K562 (cell line): ENCODE data around the gene MTA2. TPM values are rescaled to one million over a fixed set of nuclear protein-coding genes. Genes with fewer than 3 reads are reported as not detected.

ENCODE experiments used
- CBFB ChIP-seq: sonication (generic); formaldehyde crosslinking; IDR thresholded peaks from 2 replicates; pipeline ENCODE4 v1.4.0; 2020; ENCODE audit warnings: mild to moderate bottlenecking, missing genetic modification reagents
- CHD2 ChIP-seq: IDR thresholded peaks from 2 replicates; pipeline ENCODE4 v1.6.1; 2011; ENCODE audit warnings: low read depth, low read length
- FIP1L1 ChIP-seq: fragments of 200-400 bp; formaldehyde crosslinking; IDR thresholded peaks from 2 replicates; pipeline ENCODE4 v1.6.1; 2018; ENCODE audit warnings: mild to moderate bottlenecking, low read depth, low read length; ENCODE audit not compliant: poor library complexity, severe bottlenecking
- FOXA1 ChIP-seq: fragments of 450-650 bp; IDR thresholded peaks from 2 replicates; pipeline ENCODE4 v1.6.1; 2016; ENCODE audit warnings: mild to moderate bottlenecking, borderline replicate concordance
- FOXK1 ChIP-seq: sonication (generic); formaldehyde crosslinking; IDR thresholded peaks from 2 replicates; pipeline ENCODE4 v1.8.0; 2022; ENCODE audit warnings: missing genetic modification reagents, mild to moderate bottlenecking, borderline replicate concordance
- HBP1 ChIP-seq: fragments of 450-650 bp; formaldehyde crosslinking; IDR thresholded peaks from 2 replicates; pipeline ENCODE4 v1.4.0; 2022; ENCODE audit warnings: missing genetic modification characterization
- HOMEZ ChIP-seq: fragments of 250-450 bp; sonication (Bioruptor Pico); IDR thresholded peaks from 2 replicates; pipeline ENCODE4 v1.4.0; 2020; ENCODE audit warnings: mild to moderate bottlenecking, moderate library complexity
- L3MBTL2 ChIP-seq: fragments of 450-650 bp; IDR thresholded peaks from 2 replicates; pipeline ENCODE4 v1.6.1; 2016; ENCODE audit warnings: mild to moderate bottlenecking, moderate library complexity
- MED1 ChIP-seq: sonication (generic); formaldehyde crosslinking; IDR thresholded peaks from 2 replicates; pipeline ENCODE4 v1.8.1; 2023; ENCODE audit warnings: missing genetic modification reagents, borderline replicate concordance
- SMC3 ChIP-seq: conservative IDR thresholded peaks from 2 replicates; pipeline ENCODE4 v1.6.1; 2011; ENCODE audit warnings: low read depth, low read length, improper control_type of control experiment; ENCODE audit not compliant: insufficient read depth
- TEAD1 ChIP-seq, 2 experiments: fragments of 450-650 bp in 1 of 2; sonication (generic) in 1 of 2; formaldehyde crosslinking; IDR thresholded peaks; 2 replicates each; pipeline versions ENCODE4 v1.4.0 to v1.8.0; 2020 to 2022; ENCODE audit warnings: mild to moderate bottlenecking in 2 of 2, missing genetic modification reagents in 1 of 2
- ZBTB40 ChIP-seq, 2 experiments: fragments of 450-650 bp in 1 of 2; sonication (generic) in 1 of 2; formaldehyde crosslinking in 1 of 2; IDR thresholded peaks; 2 replicates each; pipeline versions ENCODE4 v1.7.1 to v1.9.0; 2016 to 2022; ENCODE audit warnings: inconsistent platforms in 1 of 2, mild to moderate bottlenecking in 1 of 2, missing genetic modification reagents in 1 of 2
- ZNF324 ChIP-seq: fragments of 250-450 bp; sonication (Bioruptor Pico); IDR thresholded peaks from 2 replicates; pipeline ENCODE4 v1.4.0; 2020; ENCODE audit warnings: mild to moderate bottlenecking
- ZNF561 ChIP-seq: fragments of 450-650 bp; formaldehyde crosslinking; conservative IDR thresholded peaks from 2 replicates; pipeline ENCODE4 v1.4.0; 2020; ENCODE audit warnings: mild to moderate bottlenecking, moderate library complexity
- ZNF766 ChIP-seq: fragments of 200-800 bp; sonication (Bioruptor generic); conservative IDR thresholded peaks from 2 replicates; pipeline ENCODE4 v1.6.1; 2016; ENCODE audit warnings: missing genetic modification characterization, missing compliant biosample characterization
- polyA plus RNA-seq, 8 experiments: library from polyadenylated mRNA; depleted of rRNA in 4 of 8; stranded (reverse) in 5 of 8; unstranded in 3 of 8; fragments of >200 nt; fragmentation: Nextera tagmentation in 2 of 8; fragmentation: Illumina TruSeq in 1 of 8; extraction: Ambion mirVana in 2 of 8; extraction: Trizol in 1 of 8; gene quantifications; 2 replicates each; pipeline versions ENCODE4 v1.2.1 to v1.2.3, GENCODE V29; 2011 to 2014; ENCODE audit warnings: inconsistent platforms in 1 of 8, missing spikeins in 1 of 8
- total RNA-seq, 7 experiments: library from RNA; depleted of rRNA in 6 of 7; stranded (reverse); fragments of >200 nt in 6 of 7; fragmentation: Illumina TruSeq in 2 of 7; extraction: Trizol in 2 of 7; gene quantifications; 2 replicates each; pipeline versions ENCODE4 v1.2.1 to v1.2.3, GENCODE V29; 2011 to 2021; ENCODE audit warnings: low replicate concordance in 1 of 7

Gene MTA2
- total and polyA plus RNA-seq, 9 of the 15 experiments (the other 6 are each of a cell fraction or from before 2014, with no cell fraction given), result 6.2 to 220 (median 172) TPM

- TF ChIP-seq L3MBTL2 (peak; percentile 1; the same call in 1 of the 2 replicates), HOMEZ (no peak), TEAD1 (CRISPR knock-in tag; IDR thresholded peaks at IDR 0.05) (0 out of 4 replicates have a peak, but pooled peaks of 1 of the 2 experiments have one; percentile 39), FOXK1 (CRISPR knock-in tag) (no peak), SMC3 (0 out of 2 replicates have a peak, but pooled peaks have one; percentile 2), FIP1L1 (peak; percentile 71), CHD2 (peak; percentile 82), FOXA1 (no peak), ZNF766 (no peak), CBFB (CRISPR knock-in tag) (no peak), ZNF561 (no peak), ZNF324 (no peak), MED1 (no peak), ZBTB40 (IDR thresholded peaks at IDR 0.05) (peak; percentile 65), ZBTB40 (CRISPR knock-in tag; IDR thresholded peaks at IDR 0.05) (no peak), HBP1 (CRISPR knock-in tag) (no peak)
Measured at GRCh38 chr11:62601372-62602140, at the start of gene MTA2 (continued).
